NCI-H446 treated with DMSO at 0.1 percent for 48 hours (cell line): ENCODE measurements around the gene EGFLAM.
"Not testable (repeated sequence)": the region's sequence is repeated elsewhere in the genome, so short reads cannot be mapped to it uniquely, and the experiment has no call there.

Experiments
- DNase-seq: peaks from one replicate; lab custom pipeline; 2025; lab: John Stamatoyannopoulos, UW

The EGFLAM gene

GRCh38 chr5:38376404-38376803 is 118.0 kb downstream of the EGFLAM start:
- no peak for DNase-seq

GRCh38 chr5:38378579-38378978 is 120.2 kb downstream of the EGFLAM start:
- DNase-seq: no peak

- DNase-seq: no peak
Observed at GRCh38 chr5:38379350-38379937, 121.1 kb downstream of the EGFLAM start.

- DNase-seq: no peak
Observed at GRCh38 chr5:38380537-38380936, 122.2 kb downstream of the EGFLAM start.

GRCh38 chr5:38381361-38381760 is 123.0 kb downstream of the EGFLAM start:
- DNase-seq: no peak

- DNase-seq: peak; percentile 37
Observed at GRCh38 chr5:38382898-38383297, 124.5 kb downstream of the EGFLAM start.

- no peak for DNase-seq
Observed at GRCh38 chr5:38383701-38384100, 125.3 kb downstream of the EGFLAM start.

GRCh38 chr5:38384396-38384795 is 126.0 kb downstream of the EGFLAM start:
- no peak for DNase-seq

- no peak for DNase-seq
Observed at GRCh38 chr5:38387161-38387560, 128.8 kb downstream of the EGFLAM start.

- DNase-seq: no peak
Observed at GRCh38 chr5:38393636-38394035, 135.3 kb downstream of the EGFLAM start.

- DNase-seq: no peak
Observed at GRCh38 chr5:38396766-38397165, 138.4 kb downstream of the EGFLAM start.

- no peak for DNase-seq
Observed at GRCh38 chr5:38400365-38400764, 142.0 kb downstream of the EGFLAM start.

GRCh38 chr5:38401145-38401544 is 142.8 kb downstream of the EGFLAM start:
- DNase-seq: no peak

- DNase-seq: no peak
Observed at GRCh38 chr5:38403406-38403805, 145.0 kb downstream of the EGFLAM start.

- DNase-seq: no peak
Observed at GRCh38 chr5:38403877-38404635, 145.7 kb downstream of the EGFLAM start.

GRCh38 chr5:38404667-38405276 is 146.4 kb downstream of the EGFLAM start:
- no peak for DNase-seq

- no peak for DNase-seq
Observed at GRCh38 chr5:38408446-38409198, 150.3 kb downstream of the EGFLAM start.

GRCh38 chr5:38410304-38410990 is 152.1 kb downstream of the EGFLAM start:
- DNase-seq: no peak

GRCh38 chr5:38413696-38414095 is 155.3 kb downstream of the EGFLAM start:
- no peak for DNase-seq

GRCh38 chr5:38414348-38414747 is 156.0 kb downstream of the EGFLAM start:
- DNase-seq: no peak

- DNase-seq: not testable (repeated sequence)
Observed at GRCh38 chr5:38415772-38416171, 157.4 kb downstream of the EGFLAM start.

GRCh38 chr5:38417658-38418017 is 159.3 kb downstream of the EGFLAM start:
- DNase-seq: peak; percentile 7
